NCI-H526 treated with DMSO at 0.1 percent for 48 hours (cell line): Measurements from ENCODE around the gene SPRR2A.
"Not testable (repeated sequence)": the region's sequence is repeated elsewhere in the genome, so short reads cannot be mapped to it uniquely, and the experiment has no call there.

Source experiments
- DNase-seq: peaks from one replicate; lab custom pipeline; 2025; lab: John Stamatoyannopoulos, UW

SPRR2A gene

DNA sequence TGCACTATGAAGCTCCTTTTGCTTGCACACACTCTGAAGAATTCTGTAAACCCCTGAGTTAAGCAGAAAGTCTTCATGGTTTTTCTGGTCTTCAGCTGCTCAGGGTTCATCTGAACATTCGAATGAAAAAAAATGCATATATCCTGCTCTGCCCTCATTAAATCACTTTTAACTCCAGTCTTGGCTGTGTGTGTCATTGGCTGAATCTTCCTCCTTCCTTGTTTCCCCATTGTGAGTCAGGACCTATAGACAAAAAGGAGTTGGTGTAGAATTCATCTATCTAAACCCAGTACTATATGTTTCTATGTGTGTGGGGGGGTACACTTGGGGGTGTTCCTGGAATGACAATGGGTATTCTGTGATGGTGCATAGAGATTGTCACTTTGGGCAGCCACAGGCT, 32.9 kb downstream of the SPRR2A start:
- DNase-seq: no peak

DNA sequence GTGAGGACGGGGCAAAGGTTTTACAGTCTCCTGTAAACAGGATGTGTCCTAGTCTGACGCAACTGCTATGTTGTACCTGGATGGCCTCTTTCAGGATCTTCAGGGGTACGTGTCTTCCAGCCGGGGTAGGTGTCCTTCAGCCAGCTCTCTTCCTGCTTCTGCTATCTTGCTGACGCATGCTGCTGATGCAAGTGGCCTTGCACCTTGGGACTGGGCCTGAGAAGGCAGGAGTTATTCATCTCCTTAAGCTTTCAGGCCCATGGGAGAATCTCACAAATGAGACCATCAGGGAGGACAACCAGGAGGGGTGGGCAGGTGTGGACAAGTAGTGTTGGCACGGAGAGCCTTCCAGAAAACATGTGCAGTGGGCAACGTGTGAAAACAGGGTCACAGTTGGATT, 34.2 kb downstream of the SPRR2A start:
- no peak for DNase-seq

DNA sequence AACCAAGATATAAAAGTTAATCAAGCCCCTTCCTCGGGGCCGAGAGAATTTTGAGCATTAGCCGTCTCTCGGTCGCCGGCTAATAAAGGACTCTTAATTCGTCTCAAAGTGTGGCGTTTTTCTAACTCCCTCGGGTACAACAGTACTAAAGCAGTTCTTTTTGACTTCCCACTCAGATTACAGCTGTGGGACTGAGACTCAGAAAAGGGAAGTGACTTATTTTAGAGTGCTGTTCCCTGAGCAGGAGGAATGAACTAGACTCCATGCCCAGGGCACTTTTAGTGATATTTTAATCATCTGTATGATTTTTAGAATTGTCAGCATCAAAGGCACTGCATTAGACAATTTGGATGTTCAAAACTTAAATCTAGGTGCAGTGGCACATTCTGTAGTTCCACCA, 35.0 kb downstream of the SPRR2A start:
- not testable (repeated sequence) for DNase-seq

DNA sequence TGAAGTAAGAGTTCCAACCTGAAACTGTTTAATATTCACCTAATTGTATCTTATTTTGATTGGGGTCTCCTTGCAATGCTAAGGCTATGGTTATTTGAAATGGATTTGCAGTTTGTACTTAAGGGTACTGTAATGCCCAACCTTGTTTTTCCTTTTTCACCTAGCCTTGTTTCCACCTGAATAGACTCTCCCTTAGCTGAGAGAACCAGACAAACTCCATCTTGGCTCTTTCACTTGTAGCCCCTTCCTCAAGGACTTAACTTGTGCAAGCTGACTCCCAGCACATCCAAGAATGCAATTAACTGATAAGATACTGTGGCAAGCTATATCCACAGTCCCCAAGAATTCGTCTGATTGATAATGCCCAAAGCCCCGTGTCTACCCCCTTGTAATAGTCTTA, 35.5 kb downstream of the SPRR2A start:
- DNase-seq: not testable (repeated sequence)

DNA sequence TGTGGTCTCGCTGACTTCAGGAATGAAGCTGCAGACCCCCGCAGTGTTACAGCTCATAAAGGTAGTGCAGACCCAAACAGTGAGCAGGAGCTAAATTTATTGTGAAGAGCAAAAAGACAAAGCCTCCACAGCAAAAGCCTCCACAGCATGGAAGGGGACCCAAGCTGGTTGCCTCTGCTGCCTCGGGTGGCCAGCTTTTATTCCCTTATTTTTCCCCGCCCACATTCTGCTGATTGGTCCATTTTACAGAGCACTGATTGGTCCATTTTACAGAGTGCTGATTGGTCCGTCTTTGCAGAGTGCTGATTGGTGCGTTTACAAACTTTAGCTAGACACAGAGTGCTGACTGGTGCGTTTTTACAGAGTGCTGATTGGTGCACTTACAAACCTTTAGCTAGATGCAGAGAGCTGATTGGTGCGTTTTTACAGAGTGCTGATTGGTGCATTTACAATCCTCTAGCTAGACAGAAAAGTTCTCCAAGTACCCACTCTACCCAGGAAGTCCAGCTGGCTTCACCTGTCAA, 46.0 kb downstream of the SPRR2A start:
- not testable (repeated sequence) for DNase-seq
